Spleen (tissue), 7 donors: ENCODE measurements around the gene PLVAP.

ENCODE experiments used
- POLR2A ChIP-seq, 3 donors: fragments of 450-650 bp; IDR thresholded peaks; one replicate each; pipeline ENCODE4 v1.5.1; 2017; ENCODE audit warnings: antibody characterized with exemption in 3 of 3, mild to moderate bottlenecking in 1 of 3
- POLR2AphosphoS5 ChIP-seq, 3 donors: sonication (generic); formaldehyde crosslinking; IDR thresholded peaks; one replicate each; pipeline ENCODE4 v1.5.1; 2017; ENCODE audit warnings: antibody characterized with exemption in 3 of 3
- TF ChIP-seq, protein P1 (sequence below), 11 experiments: fragments of 200-600 bp in 7 of 11; fragments of 450-650 bp in 4 of 11; sonication (generic) in 4 of 11; IDR thresholded peaks in 8 of 11; conservative IDR thresholded peaks in 3 of 11; 1 replicate in 7 of 11; 2 replicates in 4 of 11; pipeline versions ENCODE4 v1.4.0 to v1.8.0; 2016 to 2021; ENCODE audit warnings: antibody characterized with exemption in 11 of 11, inconsistent platforms in 4 of 11, mild to moderate bottlenecking in 1 of 11
- donor health status: DM: no; HTN: no; CAD: no; lungs with moderate emphysema.
- donor health status: DM: no; HTN: no; CAD: no.
- donor health status: DM: no; HTN: no; CAD: no.

DNA sequence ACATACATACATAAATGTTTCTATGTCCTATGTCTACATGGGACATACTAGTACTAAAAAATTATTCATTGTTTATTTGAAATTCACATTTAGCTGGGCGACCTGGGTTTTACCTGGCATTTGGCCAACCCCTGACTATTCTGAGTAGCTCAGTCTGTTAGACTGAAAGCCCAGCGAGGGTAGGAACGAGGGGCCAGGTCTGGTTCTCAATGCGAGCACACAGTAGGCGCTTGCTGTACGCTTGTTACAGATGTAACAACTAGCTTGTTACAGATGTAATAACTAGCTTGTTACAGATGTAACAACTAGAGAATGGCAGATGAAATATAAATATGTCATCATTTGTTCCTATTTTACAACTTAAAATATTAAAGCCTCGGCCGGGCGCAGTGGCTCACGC, 41.6 kb downstream of the PLVAP start:
- TF ChIP-seq, protein P1, sequence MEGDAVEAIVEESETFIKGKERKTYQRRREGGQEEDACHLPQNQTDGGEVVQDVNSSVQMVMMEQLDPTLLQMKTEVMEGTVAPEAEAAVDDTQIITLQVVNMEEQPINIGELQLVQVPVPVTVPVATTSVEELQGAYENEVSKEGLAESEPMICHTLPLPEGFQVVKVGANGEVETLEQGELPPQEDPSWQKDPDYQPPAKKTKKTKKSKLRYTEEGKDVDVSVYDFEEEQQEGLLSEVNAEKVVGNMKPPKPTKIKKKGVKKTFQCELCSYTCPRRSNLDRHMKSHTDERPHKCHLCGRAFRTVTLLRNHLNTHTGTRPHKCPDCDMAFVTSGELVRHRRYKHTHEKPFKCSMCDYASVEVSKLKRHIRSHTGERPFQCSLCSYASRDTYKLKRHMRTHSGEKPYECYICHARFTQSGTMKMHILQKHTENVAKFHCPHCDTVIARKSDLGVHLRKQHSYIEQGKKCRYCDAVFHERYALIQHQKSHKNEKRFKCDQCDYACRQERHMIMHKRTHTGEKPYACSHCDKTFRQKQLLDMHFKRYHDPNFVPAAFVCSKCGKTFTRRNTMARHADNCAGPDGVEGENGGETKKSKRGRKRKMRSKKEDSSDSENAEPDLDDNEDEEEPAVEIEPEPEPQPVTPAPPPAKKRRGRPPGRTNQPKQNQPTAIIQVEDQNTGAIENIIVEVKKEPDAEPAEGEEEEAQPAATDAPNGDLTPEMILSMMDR (IDR thresholded peaks at IDR 0.05 in 8 of 11, conservative IDR thresholded peaks at IDR 0.05 in 3 of 11) = no peak
- TF ChIP-seq POLR2AphosphoS5 (IDR thresholded peaks at IDR 0.05) (no peak), POLR2A (IDR thresholded peaks at IDR 0.05) (no peak)
